GM12891 (cell line): ENCODE data around the gene ABHD5.
"Not testable (repeated sequence)": the region's sequence is repeated elsewhere in the genome, so short reads cannot be mapped to it uniquely, and the experiment has no call there.

ENCODE experiments used
- DNase-seq: peaks from one replicate; pipeline ENCODE4 v3.0.0; 2011; ENCODE audit warnings: low spot score; ENCODE audit not compliant: insufficient read length
- FAIRE-seq: peaks from 2 replicates; lab custom pipeline; 2011; peaks lifted over from hg19 to GRCh38; lab: Jason Lieb, UNC
- PAX5 ChIP-seq: IDR thresholded peaks from 2 replicates; pipeline ENCODE4 v1.6.1; 2011; ENCODE audit warnings: low read length, moderate library complexity, mild to moderate bottlenecking; ENCODE audit not compliant: insufficient read depth, severe bottlenecking
- POLR2A ChIP-seq: IDR thresholded peaks from 2 replicates; pipeline ENCODE4 v1.6.1; 2011; ENCODE audit warnings: low read depth, low read length, control low read depth
- POLR2AphosphoS5 ChIP-seq: IDR thresholded peaks from 2 replicates; pipeline ENCODE4 v1.6.1; 2011; ENCODE audit warnings: low read depth, low read length, control low read depth
- POU2F2 ChIP-seq: IDR thresholded peaks from 2 replicates; pipeline ENCODE4 v1.6.1; 2011; ENCODE audit warnings: low read depth, mild to moderate bottlenecking, control low read depth, low read length, moderate library complexity
- SPI1 ChIP-seq: IDR thresholded peaks from 2 replicates; pipeline ENCODE4 v1.6.1; 2011; ENCODE audit warnings: low read depth, low read length, control low read depth
- TAF1 ChIP-seq: IDR thresholded peaks from 2 replicates; pipeline ENCODE4 v1.6.1; 2011; ENCODE audit warnings: low read depth, low read length, control low read depth

The ABHD5 gene

GRCh38 chr3:43670635-43671522 is 19.9 kb upstream of the ABHD5 start:
- FAIRE-seq (no peak), DNase-seq (no peak)
- TF ChIP-seq POU2F2 (no peak), TAF1 (no peak), POLR2A (no peak), SPI1 (no peak), PAX5 (no peak), POLR2AphosphoS5 (no peak)

- FAIRE-seq (no peak), DNase-seq (no peak)
- TF ChIP-seq TAF1 (no peak), PAX5 (no peak), POLR2A (no peak), SPI1 (no peak), POLR2AphosphoS5 (no peak), POU2F2 (no peak)
Measured at GRCh38 chr3:43674345-43675085, 16.2 kb upstream of the ABHD5 start.

DNA sequence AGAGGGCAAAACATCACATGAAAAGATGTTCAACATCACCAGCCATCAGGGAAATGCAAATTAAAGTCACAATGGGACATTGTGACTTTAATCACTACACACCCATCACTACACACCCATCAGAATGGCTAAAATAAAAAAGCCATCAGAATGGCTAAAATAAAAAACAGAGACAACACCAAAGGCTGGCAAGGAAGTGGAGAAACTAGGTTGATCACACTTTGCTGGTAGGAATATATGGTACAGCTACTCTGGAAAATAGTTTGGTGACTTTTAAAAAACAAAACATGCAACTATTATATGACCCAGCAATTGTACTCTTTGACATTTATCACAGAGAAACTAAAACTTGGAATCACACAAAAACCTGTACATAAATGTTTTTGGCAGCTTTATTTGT is 15.1 kb upstream of the ABHD5 start:
- no peak for FAIRE-seq
- no peak for DNase-seq
- TF ChIP-seq POLR2A (no peak), SPI1 (no peak), PAX5 (no peak), TAF1 (no peak), POU2F2 (no peak), POLR2AphosphoS5 (no peak)

GRCh38 chr3:43676441-43676840 is 14.3 kb upstream of the ABHD5 start:
- FAIRE-seq = no peak
- TF ChIP-seq POLR2AphosphoS5 (no peak), TAF1 (no peak), PAX5 (no peak), POU2F2 (no peak), POLR2A (no peak), SPI1 (no peak)

DNA sequence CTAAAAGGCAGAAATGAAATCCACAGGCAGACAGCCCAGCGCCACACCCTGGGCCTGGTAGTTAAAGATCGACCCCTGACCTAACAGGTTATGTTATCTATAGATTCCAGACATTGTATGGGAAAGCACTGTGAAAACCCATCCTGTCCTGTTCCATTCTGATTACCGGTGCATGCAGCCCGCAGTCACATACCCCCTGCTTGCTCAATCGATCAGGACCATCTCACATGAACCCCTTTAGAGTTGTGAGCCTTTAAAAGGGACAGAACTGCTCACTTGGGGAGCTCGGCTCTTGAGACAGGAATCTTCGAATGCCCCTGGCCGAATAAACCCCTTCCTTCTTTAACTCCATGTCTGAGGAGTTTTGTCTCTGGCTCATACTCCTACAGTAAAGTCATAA is 12.4 kb upstream of the ABHD5 start:
- DNase-seq, FAIRE-seq: not testable (repeated sequence)

More at GRCh38 chr3:43676441-43676840, 14.3 kb upstream of the ABHD5 start:
- no peak for DNase-seq

DNA sequence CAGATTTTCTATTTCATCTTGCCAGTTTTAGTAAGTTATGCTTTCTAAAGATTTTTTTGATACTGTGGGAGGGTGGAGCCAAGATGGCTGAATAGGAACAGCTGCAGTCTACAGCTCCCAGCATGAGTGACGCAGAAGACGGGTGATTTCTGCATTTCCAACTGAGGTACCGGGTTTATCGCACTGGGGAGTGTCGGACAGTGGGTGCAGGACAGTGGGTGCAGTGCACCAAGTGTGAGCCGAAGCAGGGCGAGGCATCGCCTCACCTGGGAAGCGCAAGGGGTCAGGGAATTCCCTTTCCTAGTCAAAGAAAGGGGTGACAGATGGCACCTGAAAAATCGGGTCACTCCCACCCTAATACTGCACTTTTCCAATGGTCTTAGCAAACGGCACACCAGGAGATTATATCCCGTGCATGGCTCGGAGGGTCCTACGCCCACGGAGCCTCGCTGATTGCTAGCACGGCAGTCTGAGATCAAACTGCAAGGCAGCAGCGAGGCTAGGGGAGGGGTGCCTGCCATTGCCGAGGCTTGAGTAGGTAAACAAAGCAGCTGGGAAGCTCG is 11.8 kb upstream of the ABHD5 start:
- DNase-seq, FAIRE-seq: not testable (repeated sequence)

GRCh38 chr3:43680857-43681256 is 9.9 kb upstream of the ABHD5 start:
- FAIRE-seq = not testable (repeated sequence)

GRCh38 chr3:43684944-43685343 is 5.8 kb upstream of the ABHD5 start:
- TF ChIP-seq POLR2AphosphoS5 (no peak), SPI1 (no peak), PAX5 (no peak), POU2F2 (no peak), POLR2A (no peak), TAF1 (no peak)
- DNase-seq = no peak
- no peak for FAIRE-seq

More at GRCh38 chr3:43680857-43681256, 9.9 kb upstream of the ABHD5 start:
- not testable (repeated sequence) for DNase-seq

DNA sequence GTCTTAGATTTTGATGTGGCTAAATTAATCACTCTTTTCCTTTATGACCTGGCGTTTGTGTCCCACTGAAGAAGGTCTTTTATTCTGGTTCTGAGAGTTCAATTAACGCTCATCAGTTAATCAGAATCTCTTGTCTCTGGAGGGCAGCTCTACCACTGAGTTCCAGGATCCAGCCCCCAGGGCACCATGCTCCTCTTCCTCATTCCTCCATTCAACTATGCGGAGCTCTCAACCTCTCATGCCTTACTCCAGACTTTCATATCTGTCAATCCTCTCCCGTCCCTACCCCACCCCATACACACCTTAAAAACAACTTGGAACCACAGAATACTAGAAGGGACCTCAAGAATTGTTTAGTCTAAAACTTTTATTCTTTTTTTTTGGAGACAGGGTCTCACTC is 4.8 kb upstream of the ABHD5 start:
- DNase-seq (no peak), FAIRE-seq (no peak)
- TF ChIP-seq POU2F2 (no peak), TAF1 (no peak), POLR2AphosphoS5 (no peak), SPI1 (no peak), PAX5 (no peak), POLR2A (no peak)

- DNase-seq (no peak), FAIRE-seq (no peak)
- TF ChIP-seq POLR2AphosphoS5 (no peak), POU2F2 (no peak), POLR2A (no peak), PAX5 (no peak), TAF1 (no peak), SPI1 (no peak)
Measured at GRCh38 chr3:43686333-43686699, 4.4 kb upstream of the ABHD5 start.
